CD14-positive monocyte (primary cell): ENCODE results near the gene PDE4B. TPM values are rescaled to one million over a fixed set of nuclear protein-coding genes. Genes with fewer than 3 reads are reported as not detected.

Source experiments
- DNase-seq, 3 donors: peaks; one replicate each; pipeline ENCODE4 v3.0.0-alpha.2; 2011 to 2022
- H2AFZ ChIP-seq: 2 replicates; pipeline ENCODE4 v1.6.0; 2012; ENCODE audit warnings: mild to moderate bottlenecking, low read depth, low read length, inconsistent platforms; ENCODE audit not compliant: insufficient read depth, poor library complexity, severe bottlenecking
- H3K27ac ChIP-seq, 2 donors: 1 replicate in 1 of 2; 2 replicates in 1 of 2; pipeline ENCODE4 v1.5.1; 2012 to 2013; ENCODE audit warnings: low read length in 2 of 2, control low read depth in 1 of 2, inconsistent platforms in 1 of 2, low read depth in 1 of 2, mild to moderate bottlenecking in 1 of 2
- H3K27me3 ChIP-seq, 2 donors: one replicate each; pipeline versions ENCODE4 v1.6.0 to v1.6.1; 2011 to 2013; ENCODE audit warnings: low read length in 2 of 2; ENCODE audit not compliant: control insufficient read depth in 2 of 2, insufficient read depth in 2 of 2
- H3K36me3 ChIP-seq, 2 donors: replicated peaks in 1 of 2; 1 replicate in 1 of 2; 2 replicates in 1 of 2; pipeline versions ENCODE4 v1.5.1 to v1.6.1; 2012 to 2013; ENCODE audit warnings: low read length in 2 of 2, control low read depth in 1 of 2, inconsistent platforms in 1 of 2, mild to moderate bottlenecking in 1 of 2; ENCODE audit not compliant: insufficient read depth in 2 of 2, control insufficient read depth in 1 of 2
- H3K4me1 ChIP-seq, 2 donors: 1 replicate in 1 of 2; 2 replicates in 1 of 2; pipeline versions ENCODE4 v1.5.1 to v1.6.1; 2012 to 2013; ENCODE audit warnings: low read length in 2 of 2, control low read depth in 1 of 2, inconsistent platforms in 1 of 2, mild to moderate bottlenecking in 1 of 2, moderate library complexity in 1 of 2; ENCODE audit not compliant: insufficient read depth in 2 of 2, control insufficient read depth in 1 of 2
- H3K4me2 ChIP-seq: replicated peaks from 2 replicates; pipeline ENCODE3; 2012; ENCODE audit warnings: low read length, moderate library complexity, mild to moderate bottlenecking; ENCODE audit not compliant: poor library complexity, severe bottlenecking; ENCODE audit errors: extremely low read depth
- H3K4me3 ChIP-seq, 3 experiments: fragments of 200-600 bp in 1 of 3; sonication (generic) in 1 of 3; replicated peaks in 1 of 3; 1 replicate in 2 of 3; 2 replicates in 1 of 3; pipeline ENCODE4 v1.5.1; 2011 to 2013; ENCODE audit warnings: low read length in 3 of 3, mild to moderate bottlenecking in 3 of 3, control low read depth in 2 of 3, low read depth in 2 of 3, inconsistent platforms in 1 of 3, moderate library complexity in 1 of 3
- H3K79me2 ChIP-seq: 2 replicates; pipeline ENCODE4 v1.6.0; 2012; ENCODE audit warnings: mild to moderate bottlenecking, control low read depth, inconsistent platforms, low read length, moderate library complexity; ENCODE audit not compliant: insufficient read depth
- H3K9ac ChIP-seq: 2 replicates; pipeline ENCODE4 v1.6.0; 2017; ENCODE audit warnings: low read length, mild to moderate bottlenecking; ENCODE audit not compliant: insufficient read depth, poor library complexity, severe bottlenecking
- H3K9me3 ChIP-seq, 2 donors: replicated peaks in 1 of 2; 1 replicate in 1 of 2; 2 replicates in 1 of 2; pipeline versions ENCODE4 v1.5.1 to v1.6.1; 2012 to 2013; ENCODE audit warnings: low read length in 2 of 2, control low read depth in 1 of 2; ENCODE audit not compliant: control insufficient read depth in 1 of 2, insufficient read depth in 1 of 2
- H4K20me1 ChIP-seq: 2 replicates; pipeline ENCODE4 v1.6.0; 2012; ENCODE audit warnings: mild to moderate bottlenecking, low read length, control low read depth, moderate library complexity; ENCODE audit not compliant: insufficient read depth
- H3K27ac Mint-ChIP-seq, 7 donors: one replicate each; pipeline ENCODE4 v1.8.0; 2020; ENCODE audit warnings: mild to moderate bottlenecking in 7 of 7, mixed read lengths in 7 of 7, moderate library complexity in 6 of 7, inconsistent platforms in 2 of 7
- H3K27me3 Mint-ChIP-seq, 3 donors: one replicate each; pipeline ENCODE4 v1.8.0; 2021 to 2022; ENCODE audit warnings: low read depth in 3 of 3, mild to moderate bottlenecking in 3 of 3, mixed read lengths in 3 of 3, moderate library complexity in 3 of 3, inconsistent platforms in 1 of 3
- H3K36me3 Mint-ChIP-seq, 2 donors: one replicate each; pipeline ENCODE4 v1.8.0; 2020; ENCODE audit warnings: mixed read lengths in 2 of 2, inconsistent platforms in 1 of 2, mild to moderate bottlenecking in 1 of 2
- H3K4me1 Mint-ChIP-seq: one replicate; pipeline ENCODE4 v1.8.0; 2020; ENCODE audit warnings: mild to moderate bottlenecking, mixed read lengths
- H3K4me3 Mint-ChIP-seq, 2 donors: one replicate each; pipeline ENCODE4 v1.8.0; 2020; ENCODE audit warnings: mild to moderate bottlenecking in 2 of 2, mixed read lengths in 2 of 2, moderate library complexity in 1 of 2
- H3K9me3 Mint-ChIP-seq, 7 donors: one replicate each; pipeline ENCODE4 v1.8.0; 2020 to 2022; ENCODE audit warnings: mixed read lengths in 7 of 7, mild to moderate bottlenecking in 6 of 7, moderate library complexity in 6 of 7, inconsistent platforms in 2 of 7
- CTCF ChIP-seq: fragments of 200-600 bp; IDR thresholded peaks from one replicate; pipeline ENCODE4 v1.8.0; 2022; ENCODE audit warnings: antibody characterized with exemption, mild to moderate bottlenecking
- WGBS: methylation state at CpG from one replicate; pipeline ENCODE4 v1.1.5; 2013; ENCODE audit warnings: missing lambda C conversion rate; ENCODE audit not compliant: insufficient coverage; 5-methylcytosine and 5-hydroxymethylcytosine counted together
- intact Hi-C, 2 donors: fragments of 100-400 bp; cut with micrococcal nuclease; formaldehyde crosslinking; loops; one replicate each; pipeline versions ENCODE4 v1.15.0 to v1.15.1; 2023
- polyA plus RNA-seq, 3 donors: library from polyadenylated mRNA; depleted of rRNA in 1 of 3; unstranded in 2 of 3; stranded (reverse) in 1 of 3; fragments of 300-500 nt in 2 of 3; fragments of >200 nt in 1 of 3; fragmentation: Illumina TruSeq in 2 of 3; gene quantifications; 1 replicate in 2 of 3; 2 replicates in 1 of 3; pipeline ENCODE4 v1.2.3, GENCODE V29; 2012 to 2021

Gene PDE4B
- polyA plus RNA-seq, 3 donors = 17.2 to 52.8 (median 25.2) TPM

GRCh38 chr1:66284746-66285145 is 492.1 kb downstream of the PDE4B start:
- peaks cover 3% of the 10 kb centered on the region for H3K4me1 Mint-ChIP-seq
- H3K4me3 Mint-ChIP-seq = no peak overlapping the region
- peaks cover 0 to 1% (median 0%) of the 10 kb centered on the region in 7 donors for H3K9me3 Mint-ChIP-seq

GRCh38 chr1:66285618-66286270 is 493.0 kb downstream of the PDE4B start:
- H3K9ac ChIP-seq = no peak overlapping the region
- H3K9me3 ChIP-seq = no peaks in the 10 kb centered on the region
- DNase-seq = no peak
- H2AFZ ChIP-seq = no peak overlapping the region
- H3K27me3 ChIP-seq = no peaks in the 10 kb centered on the region
- H3K4me1 Mint-ChIP-seq = peaks cover 2% of the 10 kb centered on the region
- 55% methylated on average over 1 of the region's 2 CpGs for WGBS
- intact Hi-C loops = no loop called here
- TF ChIP-seq CTCF = no peak
- H3K4me3 Mint-ChIP-seq = no peak overlapping the region
- H3K27ac Mint-ChIP-seq = no peak overlapping the region
- H3K4me2 ChIP-seq = no peak overlapping the region
- H4K20me1 ChIP-seq = no peaks in the 10 kb centered on the region
- H3K36me3 ChIP-seq = no peaks in the 10 kb centered on the region
- no peaks in the 10 kb centered on the region for H3K79me2 ChIP-seq
- no peak overlapping the region for H3K27ac ChIP-seq
- no peak overlapping the region for H3K4me3 ChIP-seq
- no peaks in the 10 kb centered on the region for H3K36me3 Mint-ChIP-seq
- H3K4me1 ChIP-seq = no peaks in the 10 kb centered on the region
- H3K27me3 Mint-ChIP-seq = peaks cover 0 to 1% (median 0%) of the 10 kb centered on the region in 3 donors
- H3K9me3 Mint-ChIP-seq = peaks cover 0 to 1% (median 0%) of the 10 kb centered on the region in 7 donors

More at GRCh38 chr1:66284746-66285145, 492.1 kb downstream of the PDE4B start:
- no peaks in the 10 kb centered on the region for H3K79me2 ChIP-seq
- Mint-ChIP-seq H3K36me3 (no peaks in the 10 kb centered on the region), H3K27me3 (peaks cover 0 to 1% (median 0%) of the 10 kb centered on the region in 3 donors), H3K27ac (peak overlapping the region in 1 of 7 donors; percentile 0)
- intact Hi-C loops = no loop called here
- no peaks in the 10 kb centered on the region for H4K20me1 ChIP-seq
- no peak for DNase-seq
- no peaks in the 10 kb centered on the region for H3K27me3 ChIP-seq
- no peak for TF ChIP-seq CTCF
- H3K9me3 ChIP-seq = no peaks in the 10 kb centered on the region
- H3K36me3 ChIP-seq = no peaks in the 10 kb centered on the region
- H3K27ac ChIP-seq = no peak overlapping the region
- no peak overlapping the region for H2AFZ ChIP-seq
- peaks cover 0 to under 1% of the 10 kb centered on the region in 2 donors for H3K4me1 ChIP-seq
- H3K4me2 ChIP-seq = no peak overlapping the region
- WGBS = 33% methylated on average over 1 of the region's 2 CpGs
- H3K4me3 ChIP-seq = no peak overlapping the region
- no peak overlapping the region for H3K9ac ChIP-seq
